Mesothelial cell of epicardium (in vitro differentiated cells): ENCODE data around the gene HTR1D. TPM values are rescaled to one million over a fixed set of nuclear protein-coding genes. Genes with fewer than 3 reads are reported as not detected.

Experiments
- DNase-seq, 2 experiments: peaks; one replicate each; pipeline ENCODE4 v3.0.0; 2021; ENCODE audit warnings: low spot score in 2 of 2; ENCODE audit not compliant: unreplicated experiment in 2 of 2
- H3K27ac Mint-ChIP-seq: 2 replicates; pipeline ENCODE4 v1.8.0; 2021; ENCODE audit warnings: mixed read lengths
- H3K27me3 Mint-ChIP-seq: 2 replicates; pipeline ENCODE4 v1.8.0; 2021; ENCODE audit warnings: low read depth, mixed read lengths
- H3K36me3 Mint-ChIP-seq: 2 replicates; pipeline ENCODE4 v1.8.0; 2021; ENCODE audit warnings: mixed read lengths
- H3K4me1 Mint-ChIP-seq: 2 replicates; pipeline ENCODE4 v1.8.0; 2021; ENCODE audit warnings: mixed read lengths
- H3K4me3 Mint-ChIP-seq: 2 replicates; pipeline ENCODE4 v1.8.0; 2021; ENCODE audit warnings: mild to moderate bottlenecking, moderate library complexity, mixed read lengths
- H3K9me3 Mint-ChIP-seq: 2 replicates; pipeline ENCODE4 v1.8.0; 2021; ENCODE audit warnings: mixed read lengths
- total RNA-seq: library from RNA; stranded (reverse); gene quantifications from 3 replicates; pipeline ENCODE4 v1.2.1, GENCODE V29; 2021
- TF ChIP-seq, protein P1 (sequence below): fragments of 200-600 bp; sonication (generic); IDR thresholded peaks from one replicate; pipeline ENCODE4 v1.5.0; 2021; ENCODE audit warnings: antibody characterized with exemption; ENCODE audit not compliant: unreplicated experiment

HTR1D gene
- total RNA-seq, 1 donor from 2014 or later = 0.09 TPM

DNA sequence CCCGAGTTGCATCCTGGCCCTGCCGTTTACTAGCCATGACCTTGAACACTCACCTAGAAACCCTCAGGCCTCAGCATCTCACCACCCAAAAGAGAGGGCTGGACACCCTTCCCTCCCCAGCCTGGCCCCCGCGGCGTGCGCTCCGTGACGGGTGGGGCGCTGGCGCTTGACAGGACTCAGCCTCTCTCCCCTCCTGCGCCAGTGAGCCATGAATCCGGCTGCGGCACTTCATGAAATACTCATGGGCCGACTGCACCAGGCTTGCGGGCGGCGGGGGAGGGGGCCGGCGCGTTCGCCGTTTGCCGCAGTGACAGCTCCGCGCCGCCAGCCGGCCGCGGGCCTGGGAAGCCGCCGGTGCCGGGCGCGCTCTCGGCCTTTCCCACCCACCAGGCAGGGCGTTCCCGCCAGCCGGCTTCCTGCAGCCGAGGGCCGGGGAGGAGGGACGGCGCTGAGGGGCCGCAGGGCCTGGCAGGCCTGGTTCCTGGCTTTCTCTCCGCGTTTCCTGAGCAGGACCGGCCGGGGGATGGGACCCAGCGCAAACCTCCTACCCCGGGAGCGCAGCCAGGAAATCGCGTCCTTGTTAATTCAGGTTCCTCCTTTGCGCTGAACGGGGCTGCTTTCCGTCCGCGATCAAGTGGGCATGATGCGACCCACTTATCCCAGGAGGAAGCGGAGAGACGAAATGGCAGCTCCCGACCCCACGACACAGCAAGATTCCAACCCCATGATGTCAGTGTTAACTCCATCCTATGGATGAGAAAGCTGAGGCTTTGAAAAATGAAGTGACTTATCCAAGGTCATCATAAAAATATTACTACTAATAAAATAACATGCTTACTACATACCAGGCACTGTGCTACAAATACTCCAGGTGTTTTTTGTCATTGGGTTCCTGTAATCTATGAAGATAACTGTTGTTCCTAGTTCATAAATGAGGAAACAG is 39.6 kb downstream of the HTR1D start:
- H3K36me3 Mint-ChIP-seq = no peaks in the 10 kb centered on the region
- H3K27me3 Mint-ChIP-seq = peaks cover 4% of the 10 kb centered on the region
- H3K27ac Mint-ChIP-seq = peak overlapping the region; percentile 90
- H3K4me3 Mint-ChIP-seq = peak overlapping the region; percentile 77
- H3K9me3 Mint-ChIP-seq = no peaks in the 10 kb centered on the region
- TF ChIP-seq, protein P1, sequence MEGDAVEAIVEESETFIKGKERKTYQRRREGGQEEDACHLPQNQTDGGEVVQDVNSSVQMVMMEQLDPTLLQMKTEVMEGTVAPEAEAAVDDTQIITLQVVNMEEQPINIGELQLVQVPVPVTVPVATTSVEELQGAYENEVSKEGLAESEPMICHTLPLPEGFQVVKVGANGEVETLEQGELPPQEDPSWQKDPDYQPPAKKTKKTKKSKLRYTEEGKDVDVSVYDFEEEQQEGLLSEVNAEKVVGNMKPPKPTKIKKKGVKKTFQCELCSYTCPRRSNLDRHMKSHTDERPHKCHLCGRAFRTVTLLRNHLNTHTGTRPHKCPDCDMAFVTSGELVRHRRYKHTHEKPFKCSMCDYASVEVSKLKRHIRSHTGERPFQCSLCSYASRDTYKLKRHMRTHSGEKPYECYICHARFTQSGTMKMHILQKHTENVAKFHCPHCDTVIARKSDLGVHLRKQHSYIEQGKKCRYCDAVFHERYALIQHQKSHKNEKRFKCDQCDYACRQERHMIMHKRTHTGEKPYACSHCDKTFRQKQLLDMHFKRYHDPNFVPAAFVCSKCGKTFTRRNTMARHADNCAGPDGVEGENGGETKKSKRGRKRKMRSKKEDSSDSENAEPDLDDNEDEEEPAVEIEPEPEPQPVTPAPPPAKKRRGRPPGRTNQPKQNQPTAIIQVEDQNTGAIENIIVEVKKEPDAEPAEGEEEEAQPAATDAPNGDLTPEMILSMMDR = no peak
- peaks cover 3% of the 10 kb centered on the region for H3K4me1 Mint-ChIP-seq
- DNase-seq = peak; percentile 65 to 84

DNA sequence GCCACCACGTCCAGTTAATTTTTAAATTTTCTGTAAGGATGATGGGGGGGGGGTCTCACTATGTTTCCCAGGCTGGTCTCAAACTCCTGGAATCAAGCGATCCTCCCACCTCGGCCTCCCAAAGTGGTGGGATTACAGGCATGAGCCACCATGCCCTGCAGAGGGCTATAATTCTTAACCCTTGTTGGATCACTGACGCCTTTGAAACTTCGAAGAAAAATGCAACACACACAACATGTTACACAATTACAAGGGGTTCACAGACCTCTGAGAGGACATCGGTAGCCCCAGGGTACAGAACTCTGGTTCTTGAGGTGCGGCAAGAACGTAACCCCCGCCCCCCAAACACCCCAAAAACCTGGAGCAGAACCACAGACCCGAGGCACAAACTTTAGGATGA is 40.3 kb downstream of the HTR1D start:
- TF ChIP-seq, protein P1 = no peak
- Mint-ChIP-seq H3K4me3 (peak overlapping the region; percentile 57), H3K27me3 (peaks cover 4% of the 10 kb centered on the region), H3K36me3 (no peaks in the 10 kb centered on the region), H3K27ac (peak overlapping the region; percentile 43), H3K4me1 (peaks cover 3% of the 10 kb centered on the region), H3K9me3 (no peaks in the 10 kb centered on the region)
- DNase-seq = no peak

DNA sequence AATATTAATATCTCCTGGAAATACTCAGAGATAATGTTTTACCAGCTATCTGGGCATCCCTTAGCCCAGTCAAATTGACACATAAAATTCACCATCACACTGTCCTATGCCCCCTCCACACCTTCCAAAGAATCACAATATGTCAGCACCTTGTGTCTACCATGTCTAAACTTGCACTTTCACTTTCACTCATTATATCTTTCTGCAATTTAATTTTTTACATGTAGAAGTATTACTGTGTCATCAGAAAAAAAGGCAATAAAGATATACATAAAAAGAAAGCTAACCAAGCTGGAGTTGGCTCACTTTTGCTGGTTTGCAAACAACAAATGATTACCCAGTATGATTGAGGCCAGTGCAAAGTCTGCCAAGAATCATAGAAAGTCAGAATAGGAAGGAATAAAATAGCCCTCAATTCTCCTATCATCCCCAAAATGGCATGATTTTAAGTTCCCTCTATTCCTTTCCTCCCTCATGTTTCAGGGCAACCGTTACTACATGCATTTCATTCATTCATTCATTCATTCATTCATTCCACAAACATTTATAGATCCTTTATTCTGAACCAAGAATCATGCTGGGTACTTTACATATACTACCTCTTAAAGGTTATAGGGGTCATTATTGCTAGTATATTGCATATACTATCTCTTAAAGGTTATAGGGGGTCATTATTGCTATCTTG is 42.7 kb downstream of the HTR1D start:
- Mint-ChIP-seq H3K4me3 (no peak overlapping the region), H3K36me3 (no peaks in the 10 kb centered on the region), H3K9me3 (no peaks in the 10 kb centered on the region), H3K4me1 (peaks cover 3% of the 10 kb centered on the region), H3K27ac (no peak overlapping the region), H3K27me3 (peaks cover 4% of the 10 kb centered on the region)
- DNase-seq = no peak
- TF ChIP-seq, protein P1 = no peak

GRCh38 chr1:23171181-23171755 is 46.0 kb downstream of the HTR1D start:
- Mint-ChIP-seq H3K36me3 (no peaks in the 10 kb centered on the region), H3K27me3 (peaks cover 4% of the 10 kb centered on the region), H3K27ac (no peak overlapping the region), H3K4me3 (no peak overlapping the region), H3K4me1 (peaks cover 10% of the 10 kb centered on the region), H3K9me3 (no peaks in the 10 kb centered on the region)
- TF ChIP-seq, protein P1 = no peak
- DNase-seq = no peak

DNA sequence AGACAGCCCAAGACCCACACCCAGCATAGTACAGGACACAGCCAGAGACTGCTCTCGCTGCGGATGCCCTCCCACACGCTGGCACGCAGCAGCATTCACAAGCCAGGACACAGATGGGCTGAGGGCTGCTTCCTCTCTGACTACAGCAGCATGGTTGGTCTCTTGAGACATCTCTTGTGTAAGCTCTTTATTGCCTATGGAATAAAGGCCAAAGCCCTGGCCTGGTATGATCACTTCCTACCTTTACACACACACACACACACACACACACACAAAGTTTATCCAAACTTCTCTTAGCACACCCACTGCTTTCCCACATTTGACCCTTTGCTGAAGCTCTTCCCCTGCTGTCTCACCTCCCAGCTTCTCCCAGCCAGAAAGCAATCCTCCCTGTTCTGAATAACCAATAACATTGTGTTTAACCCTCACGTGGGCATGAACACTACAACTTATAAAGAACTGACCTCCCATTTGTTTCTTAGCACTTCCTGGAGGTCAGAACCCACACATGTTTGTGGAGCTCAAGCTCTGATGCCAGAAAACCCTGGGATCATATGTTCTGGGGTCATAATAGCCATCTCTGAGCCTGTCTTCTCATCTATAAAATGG is 47.5 kb downstream of the HTR1D start:
- DNase-seq = no peak
- Mint-ChIP-seq H3K27me3 (no peaks in the 10 kb centered on the region), H3K9me3 (no peaks in the 10 kb centered on the region), H3K36me3 (no peaks in the 10 kb centered on the region), H3K4me3 (peak overlapping the region; percentile 99), H3K4me1 (peaks cover 23% of the 10 kb centered on the region), H3K27ac (peak overlapping the region; percentile 47)
- TF ChIP-seq, protein P1 = no peak
